ENCODE data around the gene PAX8. TPM values are rescaled to one million over a fixed set of nuclear protein-coding genes. Genes with fewer than 3 reads are reported as not detected.

PAX8 gene
- total and polyA plus RNA-seq, 2 experiments from 2014 or later = 0.21 to 0.32 TPM

- no peak for TF ChIP-seq ZNF462 (CRISPR knock-in tag; IDR thresholded peaks at IDR 0.05)
These were observed 95.0 kb downstream of the PAX8 start (continued) for GRCh38 chr2:113183703-113184102.

- TF ChIP-seq ZNF331 (CRISPR knock-in tag; IDR thresholded peaks at IDR 0.05; ENCODE audit: low read depth) (no peak), EZH2 (IDR thresholded peaks at IDR 0.05; ENCODE audit: low read depth, unreplicated experiment) (no peak), EZH2phosphoT487 (IDR thresholded peaks at IDR 0.05; ENCODE audit: unreplicated experiment) (no peak), STAT1 (IDR thresholded peaks at IDR 0.05; ENCODE audit: unreplicated experiment) (no peak), CREB1 (CRISPR knock-in tag; IDR thresholded peaks at IDR 0.05; ENCODE audit: low read depth) (no peak), ZNF114 (CRISPR knock-in tag; IDR thresholded peaks at IDR 0.05) (no peak), POLR2AphosphoS5 (IDR thresholded peaks at IDR 0.05; ENCODE audit: low read depth) (no peak)
- H3K36me3 Mint-ChIP-seq (ENCODE audit: low read depth) = no peaks in the 10 kb centered on the region
- no peaks in the 10 kb centered on the region for H3K9me3 Mint-ChIP-seq
- no peak overlapping the region for H3K4me3 Mint-ChIP-seq
- Histone ChIP-seq H3K27ac (ENCODE audit: low read depth) (no peak overlapping the region), H3K9me2 (ENCODE audit: insufficient read depth) (no peaks in the 10 kb centered on the region), H3F3A (replicated peaks; ENCODE audit: low read depth) (no peaks in the 10 kb centered on the region), H3K4me1 (ENCODE audit: insufficient read depth) (0 out of 2 replicates have a peak, but pooled peaks cover 3% of the 10 kb centered on the region), H3K27me3 (ENCODE audit: insufficient read depth) (no peaks in the 10 kb centered on the region), H3K4me3 (no peak overlapping the region), H3K79me2 (replicated peaks; ENCODE audit: insufficient read depth) (no peaks in the 10 kb centered on the region), H4K20me1 (replicated peaks; ENCODE audit: insufficient read depth) (no peaks in the 10 kb centered on the region), H3K4me2 (no peak overlapping the region), H3K36me3 (ENCODE audit: insufficient read depth) (no peaks in the 10 kb centered on the region), H2AFZ (no peak overlapping the region)
- H3K27ac Mint-ChIP-seq = no peak overlapping the region
- H3K4me1 Mint-ChIP-seq = peaks cover 12% of the 10 kb centered on the region
- ATAC-seq (no peak), DNase-seq (ENCODE audit: low spot score) (no peak)
- H3K27me3 Mint-ChIP-seq (ENCODE audit: insufficient read depth, low read depth, poor library complexity) = peaks cover 3% of the 10 kb centered on the region
These were observed 95.5 kb downstream of the PAX8 start for GRCh38 chr2:113183264-113183663.

Data from GM23338 (cell line).